H9 (cell line): ENCODE results near the gene PUM2. TPM values are rescaled to one million over a fixed set of nuclear protein-coding genes. Genes with fewer than 3 reads are reported as not detected.

ENCODE experiments used
- DNase-seq: peaks from one replicate; pipeline ENCODE4 v3.0.0-alpha.2; 2017
- H2AFZ ChIP-seq: one replicate; pipeline ENCODE4 v1.6.1; 2013; ENCODE audit warnings: mild to moderate bottlenecking, low read length, control low read depth, moderate library complexity
- H2AK5ac ChIP-seq: 2 replicates; pipeline ENCODE4 v1.6.1; 2013; ENCODE audit warnings: low read length, control low read depth, mixed read lengths; ENCODE audit not compliant: insufficient read length
- H2BK120ac ChIP-seq: one replicate; pipeline ENCODE4 v1.6.1; 2013; ENCODE audit warnings: low read depth, mild to moderate bottlenecking, low read length, control low read depth, inconsistent platforms; ENCODE audit not compliant: poor library complexity, severe bottlenecking
- H2BK12ac ChIP-seq: 2 replicates; pipeline ENCODE4 v1.6.1; 2013; ENCODE audit warnings: low read length, control low read depth, mixed read lengths, low read depth; ENCODE audit not compliant: insufficient read length
- H2BK15ac ChIP-seq: 2 replicates; pipeline ENCODE4 v1.6.1; 2013; ENCODE audit warnings: low read depth, low read length, control low read depth
- H2BK20ac ChIP-seq: one replicate; pipeline ENCODE4 v1.6.1; 2013; ENCODE audit warnings: low read depth, mild to moderate bottlenecking, low read length, control low read depth, inconsistent platforms; ENCODE audit not compliant: poor library complexity, severe bottlenecking
- H2BK5ac ChIP-seq: 2 replicates; pipeline ENCODE4 v1.6.1; 2013; ENCODE audit warnings: low read length, control low read depth, mixed read lengths; ENCODE audit not compliant: insufficient read length
- H3K14ac ChIP-seq: 2 replicates; pipeline ENCODE4 v1.6.1; 2013; ENCODE audit warnings: low read length, control low read depth; ENCODE audit not compliant: insufficient read depth
- H3K18ac ChIP-seq: 2 replicates; pipeline ENCODE4 v1.6.1; 2013; ENCODE audit warnings: low read depth, mild to moderate bottlenecking, mixed read lengths, low read length, control low read depth; ENCODE audit not compliant: insufficient read length
- H3K23ac ChIP-seq: 2 replicates; pipeline ENCODE4 v1.6.1; 2013; ENCODE audit warnings: low read length, control low read depth, mixed read lengths, low read depth; ENCODE audit not compliant: insufficient read length
- H3K23me2 ChIP-seq: 2 replicates; pipeline ENCODE4 v1.6.1; 2013; ENCODE audit warnings: low read depth, mild to moderate bottlenecking, mixed read lengths, low read length, control low read depth; ENCODE audit not compliant: insufficient read length, poor library complexity, severe bottlenecking
- H3K27ac ChIP-seq: 2 replicates; pipeline ENCODE4 v1.5.1; 2013; ENCODE audit warnings: low read length, control low read depth, mixed read lengths, low read depth; ENCODE audit not compliant: insufficient read length
- H3K27me3 ChIP-seq: 2 replicates; pipeline ENCODE4 v1.6.1; 2013; ENCODE audit warnings: low read length, control low read depth, inconsistent platforms; ENCODE audit not compliant: insufficient read depth
- H3K4ac ChIP-seq: 2 replicates; pipeline ENCODE4 v1.6.1; 2013; ENCODE audit warnings: low read depth, mild to moderate bottlenecking, control low read depth, inconsistent platforms, low read length, moderate library complexity
- H3K4me1 ChIP-seq: 2 replicates; pipeline ENCODE4 v1.6.1; 2013; ENCODE audit warnings: low read length, control low read depth, inconsistent platforms; ENCODE audit not compliant: insufficient read depth
- H3K4me2 ChIP-seq: 2 replicates; pipeline ENCODE4 v1.6.1; 2013; ENCODE audit warnings: low read length, control low read depth, mixed read lengths; ENCODE audit not compliant: insufficient read length, insufficient read depth
- H3K56ac ChIP-seq: 2 replicates; pipeline ENCODE4 v1.6.1; 2013; ENCODE audit warnings: low read depth, mild to moderate bottlenecking, mixed read lengths, low read length, control low read depth; ENCODE audit not compliant: insufficient read length
- H3K79me1 ChIP-seq: 2 replicates; pipeline ENCODE4 v1.6.1; 2013; ENCODE audit warnings: low read depth, mild to moderate bottlenecking, moderate library complexity, low read length, control low read depth, inconsistent platforms; ENCODE audit not compliant: insufficient read depth, poor library complexity, severe bottlenecking
- H3K79me2 ChIP-seq: 2 replicates; pipeline ENCODE4 v1.6.1; 2013; ENCODE audit warnings: low read length, control low read depth, inconsistent platforms; ENCODE audit not compliant: insufficient read depth
- H3K9ac ChIP-seq: 2 replicates; pipeline ENCODE4 v1.6.1; 2013; ENCODE audit warnings: low read length, control low read depth, mixed read lengths; ENCODE audit not compliant: insufficient read length; ENCODE audit errors: extremely low read depth
- H3K9me3 ChIP-seq: one replicate; pipeline ENCODE4 v1.6.1; 2013; ENCODE audit warnings: low read depth, low read length, inconsistent platforms; ENCODE audit not compliant: control insufficient read depth
- H3T11ph ChIP-seq: one replicate; pipeline ENCODE4 v1.6.1; 2013; ENCODE audit warnings: mild to moderate bottlenecking, low read length, control low read depth, inconsistent platforms
- H4K20me1 ChIP-seq: one replicate; pipeline ENCODE4 v1.6.1; 2013; ENCODE audit not compliant: control insufficient read depth, insufficient read length, insufficient read depth
- H4K5ac ChIP-seq: 2 replicates; pipeline ENCODE4 v1.6.1; 2013; ENCODE audit warnings: low read depth, mild to moderate bottlenecking, mixed read lengths, low read length, control low read depth; ENCODE audit not compliant: insufficient read length
- H4K8ac ChIP-seq: replicated peaks from 2 replicates; pipeline ENCODE4 v1.6.1; 2013; ENCODE audit warnings: low read length, control low read depth, mixed read lengths, low read depth; ENCODE audit not compliant: insufficient read length
- H4K91ac ChIP-seq: 2 replicates; pipeline ENCODE4 v1.6.1; 2013; ENCODE audit warnings: low read depth, mild to moderate bottlenecking, moderate library complexity, mixed read lengths, low read length, control low read depth; ENCODE audit not compliant: insufficient read length
- H3K27ac Mint-ChIP-seq, 3 experiments: 2 replicates in 2 of 3; 3 replicates in 1 of 3; pipeline ENCODE4 v1.8.0; 2020 to 2021; ENCODE audit warnings: mixed read lengths in 3 of 3, mild to moderate bottlenecking in 1 of 3, moderate library complexity in 1 of 3
- H3K27me3 Mint-ChIP-seq: 2 replicates; pipeline ENCODE4 v1.8.0; 2021; ENCODE audit warnings: low read depth, mild to moderate bottlenecking, moderate library complexity, mixed read lengths
- H3K36me3 Mint-ChIP-seq, 3 experiments: 2 replicates in 2 of 3; 3 replicates in 1 of 3; pipeline ENCODE4 v1.8.0; 2020 to 2021; ENCODE audit warnings: low read depth in 3 of 3, mixed read lengths in 3 of 3; ENCODE audit not compliant: insufficient read depth in 1 of 3
- H3K4me1 Mint-ChIP-seq, 2 experiments: 2 replicates each; pipeline ENCODE4 v1.8.0; 2020; ENCODE audit warnings: mixed read lengths in 2 of 2
- H3K4me3 Mint-ChIP-seq, 2 experiments: 2 replicates in 1 of 2; 3 replicates in 1 of 2; pipeline ENCODE4 v1.8.0; 2020 to 2021; ENCODE audit warnings: mild to moderate bottlenecking in 2 of 2, mixed read lengths in 2 of 2, moderate library complexity in 1 of 2
- H3K9me3 Mint-ChIP-seq, 2 experiments: 2 replicates in 1 of 2; 3 replicates in 1 of 2; pipeline ENCODE4 v1.8.0; 2020; ENCODE audit warnings: mild to moderate bottlenecking in 2 of 2, mixed read lengths in 2 of 2, moderate library complexity in 1 of 2
- WGBS: extraction: QIAGEN DNeasy Blood & Tissue Kit; methylation state at CpG from one replicate; pipeline ENCODE4 v1.1.7; 2013; ENCODE audit warnings: missing lambda C conversion rate, low lambda C conversion rate, mixed read lengths; ENCODE audit not compliant: insufficient read length; ENCODE audit errors: extremely low coverage; 5-methylcytosine and 5-hydroxymethylcytosine counted together
- total RNA-seq: library from RNA; stranded (reverse); gene quantifications from 2 replicates; pipeline ENCODE4 v1.2.1, GENCODE V29; 2021
- TF ChIP-seq, protein P1 (sequence below): fragments of 200-600 bp; sonication (generic); conservative IDR thresholded peaks from 3 replicates; pipeline ENCODE4 v1.8.0; 2021; ENCODE audit warnings: antibody characterized with exemption, mild to moderate bottlenecking

PUM2 gene
- total RNA-seq, 1 experiment from 2014 or later = 96.6 TPM

DNA sequence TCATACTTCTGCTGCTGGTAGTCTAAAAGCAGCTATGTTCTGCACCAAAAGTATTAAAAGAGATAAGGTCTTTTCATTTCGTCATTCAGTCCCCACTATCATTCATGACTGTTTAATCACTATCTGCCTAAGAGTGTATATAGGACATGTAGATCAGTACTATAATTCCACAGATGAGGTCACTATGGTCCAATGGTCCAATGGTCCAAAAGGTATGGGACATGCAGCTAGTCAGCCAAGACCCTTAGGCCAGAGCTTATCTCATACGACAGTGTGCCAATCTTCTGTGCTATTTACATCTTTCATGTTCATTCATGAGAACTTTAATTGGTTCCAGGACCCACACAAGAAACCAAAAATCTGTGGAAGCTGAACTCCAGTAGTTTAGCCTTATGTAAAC lies 83.1 kb downstream of the PUM2 start:
- H3K9ac ChIP-seq = no peak overlapping the region
- H2BK20ac ChIP-seq = no peak overlapping the region
- no peak overlapping the region for H2BK12ac ChIP-seq
- no peaks in the 10 kb centered on the region for H3K23me2 ChIP-seq
- TF ChIP-seq, protein P1, sequence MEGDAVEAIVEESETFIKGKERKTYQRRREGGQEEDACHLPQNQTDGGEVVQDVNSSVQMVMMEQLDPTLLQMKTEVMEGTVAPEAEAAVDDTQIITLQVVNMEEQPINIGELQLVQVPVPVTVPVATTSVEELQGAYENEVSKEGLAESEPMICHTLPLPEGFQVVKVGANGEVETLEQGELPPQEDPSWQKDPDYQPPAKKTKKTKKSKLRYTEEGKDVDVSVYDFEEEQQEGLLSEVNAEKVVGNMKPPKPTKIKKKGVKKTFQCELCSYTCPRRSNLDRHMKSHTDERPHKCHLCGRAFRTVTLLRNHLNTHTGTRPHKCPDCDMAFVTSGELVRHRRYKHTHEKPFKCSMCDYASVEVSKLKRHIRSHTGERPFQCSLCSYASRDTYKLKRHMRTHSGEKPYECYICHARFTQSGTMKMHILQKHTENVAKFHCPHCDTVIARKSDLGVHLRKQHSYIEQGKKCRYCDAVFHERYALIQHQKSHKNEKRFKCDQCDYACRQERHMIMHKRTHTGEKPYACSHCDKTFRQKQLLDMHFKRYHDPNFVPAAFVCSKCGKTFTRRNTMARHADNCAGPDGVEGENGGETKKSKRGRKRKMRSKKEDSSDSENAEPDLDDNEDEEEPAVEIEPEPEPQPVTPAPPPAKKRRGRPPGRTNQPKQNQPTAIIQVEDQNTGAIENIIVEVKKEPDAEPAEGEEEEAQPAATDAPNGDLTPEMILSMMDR = no peak
- no peak overlapping the region for H3T11ph ChIP-seq
- H2AFZ ChIP-seq = no peak overlapping the region
- Mint-ChIP-seq H3K9me3 (no peaks in the 10 kb centered on the region), H3K27me3 (no peaks in the 10 kb centered on the region), H3K4me3 (no peak overlapping the region), H3K4me1 (no peaks in the 10 kb centered on the region), H3K36me3 (peaks cover 16 to 49% (median 34%) of the 10 kb centered on the region in 3 experiments; a peak in 6 of 7 replicates), H3K27ac (peak overlapping the region in 1 of 3 experiments; percentile 77; a peak in 1 of 7 replicates)
- no peak for DNase-seq
- no peaks in the 10 kb centered on the region for H3K79me2 ChIP-seq
- H2AK5ac ChIP-seq = no peak overlapping the region
- no peaks in the 10 kb centered on the region for H3K27me3 ChIP-seq
- H2BK120ac ChIP-seq = no peak overlapping the region
- H3K14ac ChIP-seq = no peak overlapping the region
- no peak overlapping the region for H3K23ac ChIP-seq
- no peaks in the 10 kb centered on the region for H3K9me3 ChIP-seq
- no peak overlapping the region for H4K8ac ChIP-seq
- H3K4ac ChIP-seq = no peak overlapping the region
- WGBS = no CpG with 5 or more reads among the region's 2 CpGs
- no peaks in the 10 kb centered on the region for H3K4me1 ChIP-seq
- no peak overlapping the region for H3K27ac ChIP-seq
- H3K56ac ChIP-seq = no peak overlapping the region
- no peaks in the 10 kb centered on the region for H3K79me1 ChIP-seq
- no peaks in the 10 kb centered on the region for H4K20me1 ChIP-seq
- H2BK15ac ChIP-seq = no peak overlapping the region
- no peak overlapping the region for H4K5ac ChIP-seq
- no peak overlapping the region for H2BK5ac ChIP-seq
- no peak overlapping the region for H3K18ac ChIP-seq
- H3K4me2 ChIP-seq = no peak overlapping the region
- H4K91ac ChIP-seq = no peak overlapping the region
